ENCODE results near the gene ARNT2.

GRCh38 chr15:80504931-80505330 lies 100.7 kb downstream of the ARNT2 start:
- TF ChIP-seq STAT1 (IDR thresholded peaks at IDR 0.05; ENCODE audit: unreplicated experiment), result no peak
- no peak for TF ChIP-seq EZH2 (IDR thresholded peaks at IDR 0.05; ENCODE audit: low read depth, unreplicated experiment)
- no peak for TF ChIP-seq CTCF (conservative IDR thresholded peaks at IDR 0.05; ENCODE audit: low read depth in 2 of 2)
- TF ChIP-seq REST (IDR thresholded peaks at IDR 0.05; ENCODE audit: unreplicated experiment), result no peak
- no peak for TF ChIP-seq POLR2AphosphoS5 (IDR thresholded peaks at IDR 0.05; ENCODE audit: low read depth)
- TF ChIP-seq ETS1 (IDR thresholded peaks at IDR 0.05), result no peak
- no peak for TF ChIP-seq JUNB (IDR thresholded peaks at IDR 0.05; ENCODE audit: unreplicated experiment)
